ENCODE measurements around the gene DAD1.
"Not testable (repeated sequence)": the region's sequence is repeated elsewhere in the genome, so short reads cannot be mapped to it uniquely, and the experiment has no call there.

The DAD1 gene

GRCh38 chr14:22547948-22548750 lies 40.9 kb downstream of the DAD1 start:
- Histone ChIP-seq H3K4me1 (ENCODE audit: control insufficient read depth, low read depth, low read length) (peaks cover 44% of the 10 kb centered on the region), H3K27ac (ENCODE audit: low read length) (no peak overlapping the region), H3K9me3 (ENCODE audit: control insufficient read depth, low read depth, low read length) (no peaks in the 10 kb centered on the region), H3K4me3 (ENCODE audit: low read length) (no peak overlapping the region), H3K27me3 (ENCODE audit: control insufficient read depth, insufficient read depth, low read length) (no peaks in the 10 kb centered on the region), H3K9ac (ENCODE audit: low read length) (no peak overlapping the region), H3K36me3 (ENCODE audit: control insufficient read depth, low read depth, low read length) (no peaks in the 10 kb centered on the region)

- Histone ChIP-seq H3K4me3 (ENCODE audit: low read length) (no peak overlapping the region), H3K27me3 (ENCODE audit: control insufficient read depth, insufficient read depth, low read length) (no peaks in the 10 kb centered on the region), H3K36me3 (ENCODE audit: control insufficient read depth, low read depth, low read length) (no peaks in the 10 kb centered on the region), H3K9ac (ENCODE audit: low read length) (no peak overlapping the region), H3K27ac (ENCODE audit: low read length) (no peak overlapping the region), H3K4me1 (ENCODE audit: control insufficient read depth, low read depth, low read length) (peaks cover 39% of the 10 kb centered on the region), H3K9me3 (ENCODE audit: control insufficient read depth, low read depth, low read length) (no peaks in the 10 kb centered on the region)
These were observed 41.6 kb downstream of the DAD1 start for GRCh38 chr14:22547313-22547947.

- peaks cover 34% of the 10 kb centered on the region for H3K4me1 ChIP-seq (ENCODE audit: control insufficient read depth, low read depth, low read length)
- H3K27me3 ChIP-seq (ENCODE audit: control insufficient read depth, insufficient read depth, low read length), result no peaks in the 10 kb centered on the region
- H3K9me3 ChIP-seq (ENCODE audit: control insufficient read depth, low read depth, low read length), result no peaks in the 10 kb centered on the region
- H3K4me3 ChIP-seq (ENCODE audit: low read length), result peak overlapping the region; percentile 9
- H3K9ac ChIP-seq (ENCODE audit: low read length), result no peak overlapping the region
- H3K36me3 ChIP-seq (ENCODE audit: control insufficient read depth, low read depth, low read length), result no peaks in the 10 kb centered on the region
- H3K27ac ChIP-seq (ENCODE audit: low read length), result no peak overlapping the region
These were observed 42.3 kb downstream of the DAD1 start for GRCh38 chr14:22546722-22547071.

- no peaks in the 10 kb centered on the region for H3K9me3 ChIP-seq (ENCODE audit: control insufficient read depth, low read depth, low read length)
- no peak overlapping the region for H3K27ac ChIP-seq (ENCODE audit: low read length)
- peaks cover 34% of the 10 kb centered on the region for H3K4me1 ChIP-seq (ENCODE audit: control insufficient read depth, low read depth, low read length)
- no peak overlapping the region for H3K9ac ChIP-seq (ENCODE audit: low read length)
- no peaks in the 10 kb centered on the region for H3K36me3 ChIP-seq (ENCODE audit: control insufficient read depth, low read depth, low read length)
- H3K4me3 ChIP-seq (ENCODE audit: low read length), result peak overlapping the region; percentile 9
- H3K27me3 ChIP-seq (ENCODE audit: control insufficient read depth, insufficient read depth, low read length), result no peaks in the 10 kb centered on the region
These were observed 42.9 kb downstream of the DAD1 start for GRCh38 chr14:22545842-22546721.

GRCh38 chr14:22544881-22545420 lies 44.1 kb downstream of the DAD1 start:
- Histone ChIP-seq H3K27me3 (ENCODE audit: control insufficient read depth, insufficient read depth, low read length) (no peaks in the 10 kb centered on the region), H3K4me1 (ENCODE audit: control insufficient read depth, low read depth, low read length) (peaks cover 25% of the 10 kb centered on the region), H3K9ac (ENCODE audit: low read length) (no peak overlapping the region), H3K4me3 (ENCODE audit: low read length) (no peak overlapping the region), H3K27ac (ENCODE audit: low read length) (no peak overlapping the region), H3K36me3 (ENCODE audit: control insufficient read depth, low read depth, low read length) (no peaks in the 10 kb centered on the region), H3K9me3 (ENCODE audit: control insufficient read depth, low read depth, low read length) (no peaks in the 10 kb centered on the region)

GRCh38 chr14:22544406-22544805 lies 44.6 kb downstream of the DAD1 start:
- peaks cover 19% of the 10 kb centered on the region for H3K4me1 ChIP-seq (ENCODE audit: control insufficient read depth, low read depth, low read length)
- H3K27me3 ChIP-seq (ENCODE audit: control insufficient read depth, insufficient read depth, low read length), result no peaks in the 10 kb centered on the region
- H3K4me3 ChIP-seq (ENCODE audit: low read length), result no peak overlapping the region
- no peaks in the 10 kb centered on the region for H3K9me3 ChIP-seq (ENCODE audit: control insufficient read depth, low read depth, low read length)
- no peaks in the 10 kb centered on the region for H3K36me3 ChIP-seq (ENCODE audit: control insufficient read depth, low read depth, low read length)
- no peak overlapping the region for H3K27ac ChIP-seq (ENCODE audit: low read length)
- no peak overlapping the region for H3K9ac ChIP-seq (ENCODE audit: low read length)

- not testable (repeated sequence) for H3K36me3 ChIP-seq (ENCODE audit: control insufficient read depth, low read depth, low read length); H3K27ac ChIP-seq (ENCODE audit: low read length)
- H3K4me1 ChIP-seq (ENCODE audit: control insufficient read depth, low read depth, low read length), result peaks cover 18% of the 10 kb centered on the region
These were observed 45.3 kb downstream of the DAD1 start for GRCh38 chr14:22543570-22544357.

GRCh38 chr14:22542360-22542759 lies 46.7 kb downstream of the DAD1 start:
- no peak overlapping the region for H3K27ac ChIP-seq (ENCODE audit: low read length)

More at GRCh38 chr14:22543570-22544357, 45.3 kb downstream of the DAD1 start:
- H3K27me3 ChIP-seq (ENCODE audit: control insufficient read depth, insufficient read depth, low read length); H3K4me3 ChIP-seq (ENCODE audit: low read length); H3K9ac ChIP-seq (ENCODE audit: low read length); H3K9me3 ChIP-seq (ENCODE audit: control insufficient read depth, low read depth, low read length): not testable (repeated sequence)

GRCh38 chr14:22541721-22542120 lies 47.3 kb downstream of the DAD1 start:
- H3K36me3 ChIP-seq (ENCODE audit: control insufficient read depth, low read depth, low read length), result no peaks in the 10 kb centered on the region
- H3K9me3 ChIP-seq (ENCODE audit: control insufficient read depth, low read depth, low read length), result no peaks in the 10 kb centered on the region
- no peak overlapping the region for H3K27ac ChIP-seq (ENCODE audit: low read length)
- H3K4me3 ChIP-seq (ENCODE audit: low read length), result no peak overlapping the region
- H3K27me3 ChIP-seq (ENCODE audit: control insufficient read depth, insufficient read depth, low read length), result no peaks in the 10 kb centered on the region
- H3K9ac ChIP-seq (ENCODE audit: low read length), result no peak overlapping the region
- H3K4me1 ChIP-seq (ENCODE audit: control insufficient read depth, low read depth, low read length), result peaks cover 11% of the 10 kb centered on the region

More at GRCh38 chr14:22542360-22542759, 46.7 kb downstream of the DAD1 start:
- Histone ChIP-seq H3K4me3 (ENCODE audit: low read length) (no peak overlapping the region), H3K9ac (ENCODE audit: low read length) (no peak overlapping the region), H3K9me3 (ENCODE audit: control insufficient read depth, low read depth, low read length) (no peaks in the 10 kb centered on the region), H3K36me3 (ENCODE audit: control insufficient read depth, low read depth, low read length) (no peaks in the 10 kb centered on the region), H3K27me3 (ENCODE audit: control insufficient read depth, insufficient read depth, low read length) (no peaks in the 10 kb centered on the region), H3K4me1 (ENCODE audit: control insufficient read depth, low read depth, low read length) (peaks cover 17% of the 10 kb centered on the region)

- Histone ChIP-seq H3K4me1 (ENCODE audit: control insufficient read depth, low read depth, low read length) (peaks cover 3% of the 10 kb centered on the region), H3K27me3 (ENCODE audit: control insufficient read depth, insufficient read depth, low read length) (no peaks in the 10 kb centered on the region), H3K36me3 (ENCODE audit: control insufficient read depth, low read depth, low read length) (no peaks in the 10 kb centered on the region), H3K27ac (ENCODE audit: low read length) (no peak overlapping the region), H3K9ac (ENCODE audit: low read length) (no peak overlapping the region), H3K4me3 (ENCODE audit: low read length) (no peak overlapping the region), H3K9me3 (ENCODE audit: control insufficient read depth, low read depth, low read length) (no peaks in the 10 kb centered on the region)
These were observed 48.1 kb downstream of the DAD1 start for GRCh38 chr14:22540811-22541360.
